OCI-LY7 (cell line): ENCODE measurements around the gene TMEFF1. TPM values are rescaled to one million over a fixed set of nuclear protein-coding genes. Genes with fewer than 3 reads are reported as not detected.

Experiments used
- BruUV-seq: library from RNA; stranded (reverse); fragments of 400-500 nt; replicated peaks from 2 replicates; lab custom pipeline; 2021; lab: Mats Ljungman, UMichigan
- CTCF ChIA-PET: fragments of 300-600 bp; sonication (Branson Sonifier 250); formaldehyde crosslinking; loops from one replicate; lab custom pipeline; 2022; ENCODE audit warnings: antibody characterized with exemption; ENCODE audit not compliant: unreplicated experiment; lab: Charles Lee
- POLR2A ChIA-PET: fragments of 300-600 bp; sonication (Branson Sonifier 250); formaldehyde crosslinking; loops from one replicate; lab custom pipeline; 2022; ENCODE audit warnings: antibody characterized with exemption; lab: Charles Lee
- DNase-seq: peaks from one replicate; pipeline ENCODE4 v3.0.0-alpha.2; 2015; ENCODE audit warnings: low spot score
- H2AFZ ChIP-seq: fragments of 200-600 bp; sonication (generic), shearing (Covaris generic); 2 replicates; pipeline ENCODE4 v1.6.1; 2014; ENCODE audit warnings: mild to moderate bottlenecking, antibody characterized with exemption, low read length, moderate library complexity
- H3K27ac ChIP-seq: fragments of 200-600 bp; sonication (generic); 2 replicates; pipeline ENCODE4 v1.5.1; 2014; ENCODE audit warnings: mixed run types, low read depth, mild to moderate bottlenecking, moderate library complexity, low read length, inconsistent platforms; ENCODE audit not compliant: poor library complexity, severe bottlenecking
- H3K36me3 ChIP-seq: fragments of 200-600 bp; sonication (generic); 2 replicates; pipeline ENCODE4 v1.6.1; 2014; ENCODE audit warnings: mild to moderate bottlenecking, antibody characterized with exemption, low read length, moderate library complexity, mixed read lengths; ENCODE audit not compliant: insufficient read depth
- H3K4me1 ChIP-seq: fragments of 200-600 bp; sonication (generic); 2 replicates; pipeline ENCODE4 v1.5.1; 2014; ENCODE audit warnings: mild to moderate bottlenecking, low read length; ENCODE audit not compliant: insufficient read depth, poor library complexity, severe bottlenecking
- H3K4me2 ChIP-seq: fragments of 200-600 bp; sonication (generic); 2 replicates; pipeline ENCODE4 v1.6.1; 2014; ENCODE audit warnings: mild to moderate bottlenecking, low read length
- H3K4me3 ChIP-seq: fragments of 200-600 bp; sonication (generic); 2 replicates; pipeline ENCODE4 v1.5.1; 2014; ENCODE audit warnings: mild to moderate bottlenecking, low read depth, low read length; ENCODE audit not compliant: poor library complexity, severe bottlenecking
- H3K79me2 ChIP-seq: fragments of 200-600 bp; sonication (generic); 2 replicates; pipeline ENCODE4 v1.6.1; 2016; ENCODE audit warnings: low read depth, mild to moderate bottlenecking, low read length, moderate library complexity, mixed read lengths; ENCODE audit not compliant: insufficient read depth
- H3K9me2 ChIP-seq: fragments of 200-600 bp; sonication (generic); 2 replicates; pipeline ENCODE4 v1.6.1; 2016; ENCODE audit warnings: mild to moderate bottlenecking, low read length, mixed read lengths; ENCODE audit not compliant: insufficient read depth
- H3K9me3 ChIP-seq: fragments of 200-600 bp; sonication (generic); 2 replicates; pipeline ENCODE4 v1.6.1; 2014; ENCODE audit warnings: mild to moderate bottlenecking, mixed run types, low read length, mixed read lengths
- H4K20me1 ChIP-seq: fragments of 200-600 bp; sonication (generic); 2 replicates; pipeline ENCODE4 v1.6.1; 2014; ENCODE audit warnings: mild to moderate bottlenecking, antibody characterized with exemption, low read length, moderate library complexity, mixed read lengths; ENCODE audit not compliant: insufficient read depth
- CTCF ChIP-seq: fragments of 200-600 bp; sonication (generic); conservative IDR thresholded peaks from 2 replicates; pipeline ENCODE4 v1.5.1; 2014; ENCODE audit warnings: mild to moderate bottlenecking, antibody characterized with exemption, low read length, moderate library complexity, mixed read lengths
- EZH2phosphoT487 ChIP-seq: fragments of 200-600 bp; sonication (generic); IDR thresholded peaks from 2 replicates; pipeline ENCODE4 v1.6.1; 2018; ENCODE audit warnings: low read depth, borderline replicate concordance, mild to moderate bottlenecking, mixed run types, antibody characterized with exemption, low read length, moderate library complexity, mixed read lengths
- intact Hi-C: fragments of 100-400 bp; cut with micrococcal nuclease; formaldehyde crosslinking; loops from one replicate; pipeline ENCODE4 v1.10.0; 2022; ENCODE audit not compliant: unreplicated experiment
- total RNA-seq, 2 experiments: library from RNA; depleted of rRNA in 1 of 2; stranded (reverse); fragments of >200 nt in 1 of 2; shearing (Covaris generic) in 1 of 2; gene quantifications; 2 replicates each; pipeline ENCODE4 v1.2.3, GENCODE V29; 2014 to 2022

Gene TMEFF1
- total RNA-seq, 2 experiments from 2014 or later = 3.6 to 4.7 TPM

- peak overlapping the region; percentile 62 for H2AFZ ChIP-seq
- H3K27ac ChIP-seq = no peak overlapping the region
- peaks cover 15% of the 10 kb centered on the region for H3K4me1 ChIP-seq
- H3K79me2 ChIP-seq = no peaks in the 10 kb centered on the region
- peak; percentile 18 for DNase-seq
- H3K4me2 ChIP-seq = peak overlapping the region; percentile 81
- TF ChIP-seq EZH2phosphoT487 = no peak
- no peak for TF ChIP-seq CTCF
- ChIA-PET CTCF (no interaction called here), POLR2A (no interaction called here)
- intact Hi-C loops = no loop called here
- H3K9me2 ChIP-seq = no peaks in the 10 kb centered on the region
- no peaks in the 10 kb centered on the region for H3K36me3 ChIP-seq
- peak overlapping the region; percentile 81 for H3K4me3 ChIP-seq
- BruUV-seq = no TSS peak
- H4K20me1 ChIP-seq = no peaks in the 10 kb centered on the region
- no peaks in the 10 kb centered on the region for H3K9me3 ChIP-seq
Observed at GRCh38 chr9:100474082-100474923, 1.4 kb downstream of the TMEFF1 start.

GRCh38 chr9:100474924-100475276, 2.0 kb downstream of the TMEFF1 start:
- Histone ChIP-seq H3K4me1 (peaks cover 15% of the 10 kb centered on the region), H3K36me3 (no peaks in the 10 kb centered on the region), H3K9me3 (no peaks in the 10 kb centered on the region), H2AFZ (no peak overlapping the region), H4K20me1 (no peaks in the 10 kb centered on the region), H3K27ac (no peak overlapping the region), H3K4me3 (peak overlapping the region; percentile 81), H3K79me2 (no peaks in the 10 kb centered on the region), H3K9me2 (no peaks in the 10 kb centered on the region), H3K4me2 (peak overlapping the region; percentile 81)
- ChIA-PET POLR2A (no interaction called here), CTCF (no interaction called here)
- no peak for TF ChIP-seq CTCF
- TF ChIP-seq EZH2phosphoT487 = no peak
- BruUV-seq = no TSS peak
- no peak for DNase-seq
- intact Hi-C loops = no loop called here

- Histone ChIP-seq H3K4me1 (peaks cover 12% of the 10 kb centered on the region), H3K9me2 (no peaks in the 10 kb centered on the region), H3K36me3 (no peaks in the 10 kb centered on the region), H3K27ac (no peak overlapping the region), H3K9me3 (no peaks in the 10 kb centered on the region), H4K20me1 (no peaks in the 10 kb centered on the region), H3K79me2 (no peaks in the 10 kb centered on the region), H3K4me2 (no peak overlapping the region), H3K4me3 (no peak overlapping the region), H2AFZ (no peak overlapping the region)
- POLR2A ChIA-PET = interaction anchor here (0.6 to 1.1 kb wide), 4 partner anchors 8 to 1321 kb away, joined by 3 to 4 read pairs (median 3); no protein-coding TSS in a partner anchor
- CTCF ChIA-PET = no interaction called here
- DNase-seq = no peak
- intact Hi-C loops = no loop called here
- TF ChIP-seq EZH2phosphoT487 = no peak
- TF ChIP-seq CTCF = no peak
- no TSS peak for BruUV-seq
Observed at GRCh38 chr9:100477241-100477640, 4.3 kb downstream of the TMEFF1 start.
